Common myeloid progenitor, CD34-positive (primary cell): ENCODE measurements around the gene SIRT7.

Source experiments
- CTCF ChIA-PET: fragments of 350-600 bp; sonication (Branson Sonifier 250); formaldehyde crosslinking; loops from one replicate; lab custom pipeline; 2021; ENCODE audit warnings: antibody characterized with exemption; lab: Charles Lee
- POLR2A ChIA-PET: fragments of 350-600 bp; sonication (Branson Sonifier 250); formaldehyde crosslinking; loops from one replicate; lab custom pipeline; 2021; ENCODE audit warnings: antibody characterized with exemption; lab: Charles Lee
- DNase-seq, 3 donors: peaks; one replicate each; pipeline versions ENCODE4 v3.0.0 to v3.0.0-alpha.2; 2013
- H3K27ac ChIP-seq, 2 experiments: 1 replicate in 1 of 2; 2 replicates in 1 of 2; pipeline ENCODE4 v1.7.0; 2013; ENCODE audit warnings: inconsistent platforms in 2 of 2, low read length in 2 of 2, mild to moderate bottlenecking in 2 of 2, low read depth in 1 of 2, moderate library complexity in 1 of 2; ENCODE audit not compliant: severe bottlenecking in 2 of 2, insufficient read depth in 1 of 2, poor library complexity in 1 of 2
- H3K27me3 ChIP-seq, 5 experiments: replicated peaks in 2 of 5; 1 replicate in 3 of 5; 2 replicates in 2 of 5; pipeline versions ENCODE4 v1.6.1 to v1.7.0; 2013; ENCODE audit warnings: low read length in 4 of 5, mild to moderate bottlenecking in 2 of 5, moderate library complexity in 2 of 5, inconsistent platforms in 1 of 5; ENCODE audit not compliant: insufficient read depth in 5 of 5, control insufficient read depth in 4 of 5
- H3K36me3 ChIP-seq, 4 experiments: 1 replicate in 2 of 4; 2 replicates in 2 of 4; pipeline versions ENCODE4 v1.6.1 to v1.7.0; 2013; ENCODE audit warnings: low read length in 3 of 4, control low read depth in 1 of 4, mild to moderate bottlenecking in 1 of 4; ENCODE audit not compliant: control insufficient read depth in 4 of 4, insufficient read depth in 4 of 4
- H3K4me1 ChIP-seq, 4 experiments: 1 replicate in 3 of 4; 2 replicates in 1 of 4; pipeline versions ENCODE4 v1.6.1 to v1.7.1; 2013; ENCODE audit warnings: low read length in 3 of 4, mild to moderate bottlenecking in 3 of 4, control low read depth in 1 of 4, inconsistent platforms in 1 of 4, moderate library complexity in 1 of 4; ENCODE audit not compliant: control insufficient read depth in 4 of 4, insufficient read depth in 4 of 4; ENCODE audit errors: control extremely low read depth in 1 of 4
- H3K4me3 ChIP-seq, 7 experiments: 1 replicate in 4 of 7; 2 replicates in 3 of 7; pipeline versions ENCODE4 v1.5.1 to v1.7.0; 2013; ENCODE audit warnings: mild to moderate bottlenecking in 7 of 7, low read length in 6 of 7, moderate library complexity in 6 of 7, inconsistent platforms in 2 of 7, low read depth in 2 of 7, control low read depth in 1 of 7; ENCODE audit not compliant: insufficient read depth in 4 of 7, control insufficient read depth in 1 of 7; ENCODE audit errors: extremely low read depth in 1 of 7
- H3K9me3 ChIP-seq, 5 experiments: 1 replicate in 4 of 5; 2 replicates in 1 of 5; pipeline versions ENCODE4 v1.6.1 to v1.7.1; 2013; ENCODE audit warnings: low read length in 4 of 5, mild to moderate bottlenecking in 2 of 5, inconsistent platforms in 1 of 5, low read depth in 1 of 5, moderate library complexity in 1 of 5; ENCODE audit not compliant: control insufficient read depth in 4 of 5, insufficient read depth in 2 of 5; ENCODE audit errors: control extremely low read depth in 1 of 5
- WGBS: methylation state at CpG from one replicate; pipeline ENCODE4 v1.1.5; 2013; ENCODE audit not compliant: insufficient coverage; 5-methylcytosine and 5-hydroxymethylcytosine counted together

The SIRT7 gene

GRCh38 chr17:81884520-81884919 is 33.5 kb downstream of the SIRT7 start:
- Histone ChIP-seq H3K9me3 (no peaks in the 10 kb centered on the region), H3K36me3 (peaks cover 11 to 73% (median 61%) of the 10 kb centered on the region in 4 experiments), H3K27ac (no peak overlapping the region), H3K4me3 (no peak overlapping the region), H3K27me3 (no peaks in the 10 kb centered on the region), H3K4me1 (peaks cover 0 to 1% (median under 1%) of the 10 kb centered on the region in 4 experiments)
- POLR2A ChIA-PET: no interaction called here
- no peak for DNase-seq
- CTCF ChIA-PET: interaction anchor here (1.4 to 1.6 kb wide), 2 partner anchors 12 to 15 kb away, joined by 5 to 7 read pairs; no protein-coding TSS in a partner anchor
- 85% methylated on average over 11 of the region's 11 CpGs for WGBS

GRCh38 chr17:81879121-81879520 is 38.9 kb downstream of the SIRT7 start:
- Histone ChIP-seq H3K27ac (no peak overlapping the region), H3K4me3 (no peak overlapping the region), H3K27me3 (no peaks in the 10 kb centered on the region), H3K9me3 (no peaks in the 10 kb centered on the region), H3K36me3 (peaks cover 6 to 35% (median 25%) of the 10 kb centered on the region in 4 experiments), H3K4me1 (no peaks in the 10 kb centered on the region)
- DNase-seq: no peak
- 97% methylated on average over 4 of the region's 5 CpGs for WGBS
- CTCF ChIA-PET: interaction anchor here (0.9 to 2.9 kb wide), 2 partner anchors 9 to 13 kb away, joined by 3 to 20 read pairs; partner anchors contain the start of gene ARHGDIA
- POLR2A ChIA-PET: interaction anchor here (1.2 to 1.4 kb wide), 2 partner anchors 10 to 13 kb away, joined by 4 to 5 read pairs; partner anchors contain the start of genes ALYREF and ANAPC11

GRCh38 chr17:81878294-81878693 is 39.7 kb downstream of the SIRT7 start:
- CTCF ChIA-PET: no interaction called here
- WGBS: 94% methylated on average over 2 of the region's 3 CpGs
- POLR2A ChIA-PET: interaction anchor here (0.6 kb wide), 1 partner anchor 18 kb away, joined by 3 read pairs; no protein-coding TSS in a partner anchor
- no peaks in the 10 kb centered on the region for H3K9me3 ChIP-seq
- peaks cover 0 to 1% (median 0%) of the 10 kb centered on the region in 4 experiments for H3K4me1 ChIP-seq
- no peak overlapping the region for H3K27ac ChIP-seq
- H3K4me3 ChIP-seq: no peak overlapping the region
- DNase-seq: no peak
- H3K36me3 ChIP-seq: peaks cover 6 to 32% (median 21%) of the 10 kb centered on the region in 4 experiments
- H3K27me3 ChIP-seq: no peaks in the 10 kb centered on the region

- Histone ChIP-seq H3K4me1 (peaks cover 0 to 8% (median 4%) of the 10 kb centered on the region in 4 experiments), H3K4me3 (no peak overlapping the region), H3K27me3 (no peaks in the 10 kb centered on the region), H3K9me3 (no peaks in the 10 kb centered on the region), H3K36me3 (peaks cover 6 to 32% (median 18%) of the 10 kb centered on the region in 4 experiments), H3K27ac (no peak overlapping the region)
- no peak for DNase-seq
- 100% methylated on average over 1 of the region's 5 CpGs for WGBS
- CTCF ChIA-PET: interaction anchor here (1.0 kb wide), 1 partner anchor 9 kb away, joined by 3 read pairs; no protein-coding TSS in a partner anchor
- POLR2A ChIA-PET: interaction anchor here (0.6 kb wide), 1 partner anchor 17 kb away, joined by 3 read pairs; no protein-coding TSS in a partner anchor
Observed at GRCh38 chr17:81877569-81877968, 40.4 kb downstream of the SIRT7 start.

- Histone ChIP-seq H3K9me3 (no peaks in the 10 kb centered on the region), H3K27me3 (no peaks in the 10 kb centered on the region), H3K27ac (peak overlapping the region; percentile 88 to 95), H3K4me1 (peaks cover 0 to 56% (median 48%) of the 10 kb centered on the region in 4 experiments), H3K4me3 (peak overlapping the region; percentile 46 to 90 (median 81)), H3K36me3 (peaks cover 0 to 31% (median 19%) of the 10 kb centered on the region in 4 experiments)
- DNase-seq: peak; percentile 88 to 93 (median 91)
- POLR2A ChIA-PET: interaction anchor here (0.5 to 2.6 kb wide), 4 partner anchors 10 to 83 kb away, joined by 3 to 21 read pairs (median 5); partner anchors contain the start of genes P4HB and SIRT7
- under 1% methylated on average over 81 of the region's 86 CpGs for WGBS
- CTCF ChIA-PET: interaction anchor here (1.1 to 2.6 kb wide), 4 partner anchors 9 to 13 kb away, joined by 3 to 20 read pairs (median 4); no protein-coding TSS in a partner anchor
Observed at GRCh38 chr17:81871387-81872230, 46.4 kb downstream of the SIRT7 start.

GRCh38 chr17:81870981-81871386 is 47.0 kb downstream of the SIRT7 start, which contains the start of gene ARHGDIA:
Gene ARHGDIA, minus strand, starts transcription at chr17:81871337. Its CDS starts 1,407 bp downstream, at chr17:81869930.
- Histone ChIP-seq H3K36me3 (peaks cover 0 to 33% (median 20%) of the 10 kb centered on the region in 4 experiments), H3K4me1 (peaks cover 0 to 62% (median 51%) of the 10 kb centered on the region in 4 experiments), H3K27ac (peak within 1 kb of the TSS; percentile 88 to 95), H3K9me3 (no peaks in the 10 kb centered on the region), H3K4me3 (peak within 1 kb of the TSS; percentile 46 to 91 (median 86)), H3K27me3 (no peaks in the 10 kb centered on the region)
- no peak for DNase-seq
- POLR2A ChIA-PET: interaction anchor here (1.2 to 2.6 kb wide), 3 partner anchors 10 to 47 kb away, joined by 3 to 21 read pairs (median 5); partner anchors contain the start of genes P4HB and SIRT7
- CTCF ChIA-PET: interaction anchor here (1.8 to 2.6 kb wide), 2 partner anchors 9 to 12 kb away, joined by 3 to 20 read pairs; no protein-coding TSS in a partner anchor
- 0% methylated on average over 18 of the region's 64 CpGs for WGBS
